ENCODE measurements around the gene SHROOM3. TPM values are rescaled to one million over a fixed set of nuclear protein-coding genes. Genes with fewer than 3 reads are reported as not detected.
A peak's percentile ranks its signal among the peaks of the same experiment; 100 is the strongest.

SHROOM3 gene
- total RNA-seq, 1 experiment from 2014 or later: 27.6 TPM

- peaks cover 5% of the 10 kb centered on the region; the same call in 1 of the 2 replicates for H3K79me2 ChIP-seq (ENCODE audit: insufficient read depth, low read length)
- no peaks in the 10 kb centered on the region for H4K20me1 ChIP-seq (ENCODE audit: control insufficient read depth, insufficient read depth, insufficient read length)
- no peak overlapping the region for H3T11ph ChIP-seq (ENCODE audit: low read length)
- Mint-ChIP-seq H3K4me1 (peaks cover 56 to 58% of the 10 kb centered on the region in 2 experiments), H3K27me3 (ENCODE audit: low read depth) (no peaks in the 10 kb centered on the region), H3K27ac (peak overlapping the region in 1 of 3 experiments; percentile 9; a peak in 1 of 7 replicates), H3K4me3 (no peak overlapping the region), H3K36me3 (ENCODE audit: insufficient read depth in 1 of 3, low read depth in 3 of 3) (peaks cover 7 to 19% (median 11%) of the 10 kb centered on the region in 3 experiments; a peak in 6 of 7 replicates), H3K9me3 (no peaks in the 10 kb centered on the region)
- no peak overlapping the region for H3K23ac ChIP-seq (ENCODE audit: insufficient read length, low read depth, low read length)
- no peak overlapping the region for H2BK120ac ChIP-seq (ENCODE audit: low read depth, low read length, poor library complexity, severe bottlenecking)
- no peaks in the 10 kb centered on the region for H3K27me3 ChIP-seq (ENCODE audit: insufficient read depth, low read length)
- no peak overlapping the region for H2AK5ac ChIP-seq (ENCODE audit: insufficient read length, low read length)
- TF ChIP-seq CTCF (conservative IDR thresholded peaks at IDR 0.05): no peak
- H3K56ac ChIP-seq (ENCODE audit: insufficient read length, low read depth, low read length): no peak overlapping the region
- no peak overlapping the region for H4K5ac ChIP-seq (ENCODE audit: insufficient read length, low read depth, low read length)
- no CpG with 5 or more reads among the region's 2 CpGs for WGBS (ENCODE audit: extremely low coverage, insufficient read length, low lambda C conversion rate)
- H2BK15ac ChIP-seq (ENCODE audit: low read depth, low read length): no peak overlapping the region
- no peak overlapping the region for H2AFZ ChIP-seq (ENCODE audit: low read length)
- no peak overlapping the region for H3K9ac ChIP-seq (ENCODE audit: extremely low read depth, insufficient read length, low read length)
- DNase-seq: no peak
- H3K18ac ChIP-seq (ENCODE audit: insufficient read length, low read depth, low read length): no peak overlapping the region
- H3K9me3 ChIP-seq (ENCODE audit: control insufficient read depth, low read depth, low read length): no peaks in the 10 kb centered on the region
- H4K91ac ChIP-seq (ENCODE audit: insufficient read length, low read depth, low read length): no peak overlapping the region
- H3K4ac ChIP-seq (ENCODE audit: low read depth, low read length): no peak overlapping the region
- H3K23me2 ChIP-seq (ENCODE audit: insufficient read length, low read depth, low read length, poor library complexity, severe bottlenecking): no peaks in the 10 kb centered on the region
- H4K8ac ChIP-seq (replicated peaks; ENCODE audit: insufficient read length, low read depth, low read length): no peak overlapping the region
- peaks cover 14% of the 10 kb centered on the region; the same call in 1 of the 2 replicates for H3K4me1 ChIP-seq (ENCODE audit: insufficient read depth, low read length)
- H2BK20ac ChIP-seq (ENCODE audit: low read depth, low read length, poor library complexity, severe bottlenecking): no peak overlapping the region
- no peak overlapping the region for H3K27ac ChIP-seq (ENCODE audit: insufficient read length, low read depth, low read length)
- peaks cover 5% of the 10 kb centered on the region for H3K79me1 ChIP-seq (ENCODE audit: insufficient read depth, low read depth, low read length, poor library complexity, severe bottlenecking)
- no peak overlapping the region for H2BK12ac ChIP-seq (ENCODE audit: insufficient read length, low read depth, low read length)
- no peak overlapping the region for H2BK5ac ChIP-seq (ENCODE audit: insufficient read length, low read length)
- no peak overlapping the region for H3K14ac ChIP-seq (ENCODE audit: insufficient read depth, low read length)
- no peak overlapping the region for H3K4me2 ChIP-seq (ENCODE audit: insufficient read depth, insufficient read length, low read length)
These were observed 290.0 kb downstream of the SHROOM3 start for GRCh38 chr4:76725039-76725438.
